Right lobe of liver (tissue), 6 donors: Measurements from ENCODE around the gene PLCB4. TPM values are rescaled to one million over a fixed set of nuclear protein-coding genes. Genes with fewer than 3 reads are reported as not detected.

Experiments used
- ATAC-seq, 4 donors: fragments of 200-7000 bp; cut with Tn5 transposase; one replicate each; pipeline ENCODE4 v1.9.1; 2020; ENCODE audit warnings: mild to moderate bottlenecking in 4 of 4, moderate library complexity in 4 of 4
- DNase-seq, 3 donors: peaks; one replicate each; pipeline ENCODE4 v3.0.0-alpha.2; 2020
- H3K27ac ChIP-seq, 3 donors: fragments of 200-600 bp; one replicate each; pipeline ENCODE4 v1.8.0; 2022
- H3K27me3 ChIP-seq, 2 donors: fragments of 200-600 bp; one replicate each; pipeline ENCODE4 v1.8.0; 2022
- H3K36me3 ChIP-seq, 4 donors: fragments of 200-600 bp; sonication (generic) in 1 of 4; one replicate each; pipeline versions ENCODE4 v1.5.1 to v1.8.0; 2017 to 2022; ENCODE audit warnings: control low read depth in 1 of 4
- H3K4me1 ChIP-seq, 4 donors: fragments of 200-600 bp; sonication (generic) in 1 of 4; one replicate each; pipeline versions ENCODE4 v1.5.1 to v1.8.0; 2017 to 2022; ENCODE audit warnings: control low read depth in 1 of 4
- H3K4me3 ChIP-seq, 3 donors: fragments of 200-600 bp; one replicate each; pipeline ENCODE4 v1.8.0; 2022
- H3K9me3 ChIP-seq, 4 donors: fragments of 200-600 bp; sonication (generic) in 1 of 4; one replicate each; pipeline versions ENCODE4 v1.5.1 to v1.8.0; 2017 to 2022; ENCODE audit warnings: control low read depth in 1 of 4
- POLR2A ChIP-seq: fragments of 450-650 bp; IDR thresholded peaks from one replicate; pipeline ENCODE4 v1.6.1; 2017; ENCODE audit warnings: antibody characterized with exemption, mild to moderate bottlenecking
- WGBS: methylation state at CpG from one replicate; pipeline ENCODE4 v1.1.6; 2018; ENCODE audit warnings: low coverage, low lambda C conversion rate; ENCODE audit not compliant: insufficient coverage; ENCODE audit errors: missing lambda C conversion rate; 5-methylcytosine and 5-hydroxymethylcytosine counted together
- intact Hi-C, 2 donors: fragments of 100-400 bp; cut with DNase I; formaldehyde crosslinking; loops; one replicate each; pipeline versions ENCODE4 v1.11.2 to v1.14.1; 2022
- total RNA-seq, 6 experiments: library from RNA; depleted of rRNA in 2 of 6; stranded (reverse); fragments of >200 nt in 2 of 6; fragmentation: NEBNext Ultra II Directional in 3 of 6; extraction: Animal tissue kit (Norgen Biotek cat#: 25700) in 3 of 6; gene quantifications; one replicate each; pipeline versions ENCODE4 v1.1.0 to v1.2.4, GENCODE V29; 2016 to 2023
- TF ChIP-seq, protein P1 (sequence below), 4 donors: fragments of 200-600 bp in 3 of 4; fragments of 450-650 bp in 1 of 4; IDR thresholded peaks; one replicate each; pipeline versions ENCODE4 v1.5.1 to v1.8.0; 2016 to 2022; ENCODE audit warnings: antibody characterized with exemption in 4 of 4, mild to moderate bottlenecking in 2 of 4
- donor health status: DM: no; HTN: yes; CAD: no.
- donor health status: DM: no; HTN: no; CAD: no.
- donor health status: DM: no; HTN: no; CAD: no.
- donor health status: DM: no; HTN: yes; CAD: no.
- donor health status: DM: no; HTN: yes; CAD: no.

Gene PLCB4
- total RNA-seq, 6 experiments from 2014 or later = 0.04 to 0.20 (median 0.15) TPM

DNA sequence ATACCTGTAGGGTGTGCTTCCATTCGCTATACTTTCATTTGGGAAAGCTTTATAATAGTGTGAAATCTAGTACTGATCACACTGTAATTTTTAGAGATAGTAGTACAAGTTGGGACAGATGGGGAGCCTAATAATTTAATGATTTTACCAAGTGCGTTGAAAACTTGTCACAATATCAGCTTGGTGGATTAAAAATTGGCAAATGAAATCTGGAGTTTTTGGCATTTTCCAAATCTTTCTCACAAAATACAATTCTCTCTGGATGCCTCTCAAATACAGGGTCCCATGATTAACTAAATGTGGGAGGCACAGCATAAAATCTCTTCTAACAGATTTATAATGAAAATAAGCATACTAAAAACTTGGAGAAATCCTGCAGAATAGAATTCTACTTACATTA is 96.4 kb downstream of the PLCB4 start:
- Histone ChIP-seq H3K27me3 (no peaks in the 10 kb centered on the region), H3K4me1 (no peaks in the 10 kb centered on the region), H3K4me3 (no peak overlapping the region), H3K27ac (no peak overlapping the region), H3K36me3 (no peaks in the 10 kb centered on the region), H3K9me3 (no peaks in the 10 kb centered on the region)
- no peak for TF ChIP-seq POLR2A
- TF ChIP-seq, protein P1, sequence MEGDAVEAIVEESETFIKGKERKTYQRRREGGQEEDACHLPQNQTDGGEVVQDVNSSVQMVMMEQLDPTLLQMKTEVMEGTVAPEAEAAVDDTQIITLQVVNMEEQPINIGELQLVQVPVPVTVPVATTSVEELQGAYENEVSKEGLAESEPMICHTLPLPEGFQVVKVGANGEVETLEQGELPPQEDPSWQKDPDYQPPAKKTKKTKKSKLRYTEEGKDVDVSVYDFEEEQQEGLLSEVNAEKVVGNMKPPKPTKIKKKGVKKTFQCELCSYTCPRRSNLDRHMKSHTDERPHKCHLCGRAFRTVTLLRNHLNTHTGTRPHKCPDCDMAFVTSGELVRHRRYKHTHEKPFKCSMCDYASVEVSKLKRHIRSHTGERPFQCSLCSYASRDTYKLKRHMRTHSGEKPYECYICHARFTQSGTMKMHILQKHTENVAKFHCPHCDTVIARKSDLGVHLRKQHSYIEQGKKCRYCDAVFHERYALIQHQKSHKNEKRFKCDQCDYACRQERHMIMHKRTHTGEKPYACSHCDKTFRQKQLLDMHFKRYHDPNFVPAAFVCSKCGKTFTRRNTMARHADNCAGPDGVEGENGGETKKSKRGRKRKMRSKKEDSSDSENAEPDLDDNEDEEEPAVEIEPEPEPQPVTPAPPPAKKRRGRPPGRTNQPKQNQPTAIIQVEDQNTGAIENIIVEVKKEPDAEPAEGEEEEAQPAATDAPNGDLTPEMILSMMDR (IDR thresholded peaks at IDR 0.05) = no peak
- no peak for DNase-seq
- intact Hi-C loops = no loop called here
- no peak for ATAC-seq
- 65% methylated on average over 2 of the region's 2 CpGs for WGBS

DNA sequence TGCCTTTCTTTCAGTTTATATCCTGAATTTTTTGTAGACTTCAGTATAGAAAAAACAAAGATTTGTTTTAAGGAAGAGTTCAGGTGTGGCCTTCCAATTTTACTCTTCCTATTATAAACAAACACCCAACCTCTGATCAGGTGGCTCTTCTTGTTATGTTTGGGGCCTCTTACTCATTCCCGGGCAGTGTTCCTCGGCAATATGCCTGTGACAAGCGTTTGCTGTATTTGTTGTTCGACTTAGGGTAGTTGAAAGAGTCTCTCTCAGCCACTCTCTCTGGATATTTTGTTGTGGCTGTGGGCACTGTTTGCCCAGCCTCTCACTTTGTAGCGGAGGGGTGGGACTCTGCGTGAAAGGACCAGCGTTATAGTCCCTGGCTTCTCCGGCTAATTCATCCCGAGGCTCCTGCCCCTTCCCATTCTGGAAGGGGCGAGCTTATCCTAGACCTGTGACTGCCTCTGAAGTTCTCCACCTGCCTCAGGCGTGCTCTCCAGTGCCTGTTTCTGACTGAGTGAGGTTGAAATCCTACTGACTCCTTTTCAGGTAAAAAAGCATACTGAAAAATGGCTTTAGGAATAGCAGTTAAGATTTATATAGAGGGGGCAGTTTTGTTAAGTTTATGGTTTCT is 97.4 kb downstream of the PLCB4 start:
- DNase-seq = no peak
- H3K4me3 ChIP-seq = no peak overlapping the region
- intact Hi-C loops = no loop called here
- H3K27me3 ChIP-seq = no peaks in the 10 kb centered on the region
- H3K9me3 ChIP-seq = no peaks in the 10 kb centered on the region
- no peak for ATAC-seq
- no peak overlapping the region for H3K27ac ChIP-seq
- no peaks in the 10 kb centered on the region for H3K4me1 ChIP-seq
- no peaks in the 10 kb centered on the region for H3K36me3 ChIP-seq
- WGBS = 61% methylated on average over 7 of the region's 11 CpGs
- TF ChIP-seq, protein P1 (IDR thresholded peaks at IDR 0.05) = no peak
- TF ChIP-seq POLR2A = no peak

DNA sequence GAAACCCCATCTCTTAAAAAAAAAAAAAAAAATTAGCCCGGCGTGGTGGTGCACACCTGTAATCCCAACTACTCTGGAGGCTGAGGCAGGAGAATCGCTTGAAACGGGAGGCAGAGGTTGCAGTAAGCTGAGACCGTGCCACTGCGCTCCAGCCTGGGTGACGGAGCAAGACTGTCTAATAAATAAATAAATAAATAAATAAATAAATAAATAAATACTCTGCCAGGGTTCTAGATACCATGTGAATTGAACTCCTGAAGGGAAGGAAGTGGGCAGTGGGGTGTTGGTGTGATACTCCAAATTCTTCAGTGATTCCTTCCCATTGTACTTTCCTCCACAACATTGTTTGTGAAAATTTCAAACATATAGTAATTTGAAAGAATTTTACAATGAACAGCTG is 100.5 kb downstream of the PLCB4 start:
- 81% methylated on average over 4 of the region's 7 CpGs for WGBS
- TF ChIP-seq, protein P1 (IDR thresholded peaks at IDR 0.05) = no peak
- TF ChIP-seq POLR2A = no peak
- no peak for ATAC-seq

DNA sequence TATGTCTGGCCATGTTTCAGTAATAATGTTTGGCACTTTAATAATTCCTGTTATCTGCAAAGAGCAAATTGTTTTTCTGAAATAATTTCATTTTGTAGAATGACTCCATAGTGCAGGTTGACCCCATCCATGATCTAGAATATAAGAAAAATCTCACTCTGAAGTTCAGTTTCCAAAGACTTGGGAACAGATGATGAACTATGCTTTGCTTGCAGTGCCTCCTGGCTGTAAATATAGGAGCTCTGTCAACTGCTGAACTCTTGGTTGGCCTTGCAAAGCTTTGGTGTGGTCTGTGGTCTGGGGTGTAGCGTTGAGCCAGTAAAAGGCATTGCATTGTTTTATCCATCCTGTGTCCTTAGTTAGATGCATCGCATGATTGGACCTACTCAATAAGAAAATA is 104.0 kb downstream of the PLCB4 start:
- Histone ChIP-seq H3K27me3 (no peaks in the 10 kb centered on the region), H3K4me3 (no peak overlapping the region), H3K36me3 (no peaks in the 10 kb centered on the region), H3K4me1 (no peaks in the 10 kb centered on the region), H3K9me3 (no peaks in the 10 kb centered on the region), H3K27ac (no peak overlapping the region)
- no peak for TF ChIP-seq POLR2A
- TF ChIP-seq, protein P1 (IDR thresholded peaks at IDR 0.05) = peak in 1 of 4 donors; percentile 10
- no peak for ATAC-seq
- WGBS = 54% methylated on average over 2 of the region's 2 CpGs
- intact Hi-C loops = no loop called here
- no peak for DNase-seq

More for the DNA sequence above, 100.5 kb downstream of the PLCB4 start:
- no peaks in the 10 kb centered on the region for H3K27me3 ChIP-seq
- H3K4me1 ChIP-seq = no peaks in the 10 kb centered on the region
- no peak overlapping the region for H3K27ac ChIP-seq
- H3K4me3 ChIP-seq = no peak overlapping the region
- H3K9me3 ChIP-seq = no peaks in the 10 kb centered on the region
- intact Hi-C loops = no loop called here
- no peaks in the 10 kb centered on the region for H3K36me3 ChIP-seq
- DNase-seq = no peak
